ENCODE measurements around the gene WBP1L.
A peak's percentile ranks its signal among the peaks of the same experiment; 100 is the strongest.

Gene WBP1L

DNA sequence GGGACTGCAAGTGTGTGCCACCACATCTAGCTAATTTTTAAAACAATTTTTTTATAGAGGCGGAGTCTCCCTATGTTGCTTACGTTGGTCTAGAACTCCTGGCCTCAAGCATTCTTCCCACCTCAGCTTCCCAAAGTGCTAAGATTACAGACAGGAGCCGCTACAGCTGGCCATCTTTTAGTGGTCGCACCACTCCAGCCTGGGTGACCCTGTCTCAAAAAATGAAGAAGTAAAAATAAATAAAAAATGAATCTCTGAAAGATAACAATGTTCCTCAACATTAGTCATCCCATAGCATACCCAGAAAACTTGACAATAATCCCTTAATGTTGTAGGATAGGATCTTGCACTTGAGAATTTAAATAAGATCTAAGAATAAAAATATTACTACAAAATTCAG lies 18.2 kb downstream of the WBP1L start:
- DNase-seq, result no peak

GRCh38 chr10:102762401-102763015 lies 18.8 kb downstream of the WBP1L start:
- no peak for DNase-seq

DNA sequence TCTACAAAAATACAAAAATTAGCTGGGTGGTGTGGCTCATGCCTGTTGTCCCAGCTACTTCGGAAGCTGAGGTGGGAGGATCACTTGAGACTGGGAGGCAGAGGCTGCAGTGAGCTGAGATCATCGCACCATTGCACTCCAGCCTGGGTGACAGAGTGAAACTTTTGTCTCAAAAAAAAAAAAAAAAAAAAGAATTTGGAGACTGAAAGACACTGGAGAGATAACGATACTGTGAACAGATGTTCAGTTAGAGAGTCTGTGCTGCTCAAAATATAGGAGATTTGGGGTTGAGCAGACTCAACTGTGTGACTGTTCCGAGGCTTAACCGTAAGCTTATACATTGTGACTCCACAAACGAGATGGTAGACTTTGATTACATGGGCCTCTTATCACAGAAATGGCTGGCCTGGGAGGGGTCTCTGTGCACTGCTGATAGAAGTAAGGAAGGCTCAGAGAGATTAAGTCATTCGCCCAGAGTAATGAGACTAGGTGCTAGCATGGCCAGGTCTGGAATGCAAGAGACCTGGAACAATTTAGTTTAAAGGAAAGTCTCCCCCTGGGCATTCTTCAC lies 19.4 kb downstream of the WBP1L start:
- DNase-seq, result no peak

- DNase-seq, result peak; percentile 47
Observed at GRCh38 chr10:102764470-102765161, 20.9 kb downstream of the WBP1L start.

GRCh38 chr10:102765336-102765735 lies 21.6 kb downstream of the WBP1L start:
- no peak for DNase-seq

GRCh38 chr10:102767428-102768160 lies 23.8 kb downstream of the WBP1L start:
- DNase-seq, result no peak

DNA sequence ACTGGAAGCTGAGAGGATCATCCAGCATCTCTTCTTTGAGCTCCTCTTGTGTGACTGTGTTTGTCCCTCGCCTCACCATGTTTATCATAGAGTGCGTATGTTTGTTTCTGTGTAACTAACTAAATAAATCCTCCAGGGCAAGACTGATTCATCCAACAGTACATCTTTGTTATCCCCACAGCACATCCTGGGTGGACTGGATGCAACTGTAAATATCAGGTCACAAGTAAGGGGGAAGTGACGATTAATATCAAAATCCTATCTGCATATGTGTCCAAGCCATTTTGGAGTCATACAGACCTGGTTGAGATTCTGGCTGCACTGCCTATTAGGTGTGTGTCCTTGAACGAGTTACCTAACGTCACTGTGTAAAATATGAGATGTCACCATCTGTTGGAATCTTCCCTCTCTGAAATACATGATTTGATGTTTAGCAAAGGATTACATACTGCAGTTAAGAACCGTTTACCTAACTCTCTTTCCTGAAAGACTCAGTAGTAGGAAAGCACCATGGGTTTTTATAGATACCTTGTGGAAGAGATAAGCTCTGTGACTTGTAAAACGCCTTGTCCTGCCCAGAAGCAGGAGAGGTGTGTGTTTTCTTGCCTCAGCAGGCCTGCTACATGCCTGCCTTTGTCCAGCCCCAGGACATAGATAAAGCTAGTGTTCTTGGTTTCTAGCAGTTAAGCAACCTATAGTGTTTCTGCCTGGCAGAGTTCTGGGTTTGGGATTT lies 25.8 kb downstream of the WBP1L start:
- DNase-seq, result no peak

DNA sequence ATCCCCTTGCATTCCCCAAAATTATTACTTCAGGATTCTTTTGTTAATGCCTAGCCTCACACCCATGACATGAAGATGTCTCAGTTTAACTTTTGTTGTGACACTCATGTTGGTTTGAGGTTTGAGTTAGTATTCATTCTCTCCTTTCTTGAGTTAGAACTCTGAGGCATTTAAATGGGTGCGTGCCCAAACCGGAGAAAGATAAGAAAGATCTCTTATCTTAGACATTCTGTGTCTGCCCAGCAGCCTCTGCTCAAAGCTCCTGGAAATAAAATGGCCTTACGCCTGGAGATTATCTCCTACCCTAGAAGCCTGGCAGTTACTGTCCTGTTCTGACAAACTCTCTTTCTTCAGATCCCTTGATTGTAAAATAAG lies 26.3 kb downstream of the WBP1L start:
- DNase-seq, result no peak

GRCh38 chr10:102770792-102771191 lies 27.0 kb downstream of the WBP1L start:
- no peak for DNase-seq

DNA sequence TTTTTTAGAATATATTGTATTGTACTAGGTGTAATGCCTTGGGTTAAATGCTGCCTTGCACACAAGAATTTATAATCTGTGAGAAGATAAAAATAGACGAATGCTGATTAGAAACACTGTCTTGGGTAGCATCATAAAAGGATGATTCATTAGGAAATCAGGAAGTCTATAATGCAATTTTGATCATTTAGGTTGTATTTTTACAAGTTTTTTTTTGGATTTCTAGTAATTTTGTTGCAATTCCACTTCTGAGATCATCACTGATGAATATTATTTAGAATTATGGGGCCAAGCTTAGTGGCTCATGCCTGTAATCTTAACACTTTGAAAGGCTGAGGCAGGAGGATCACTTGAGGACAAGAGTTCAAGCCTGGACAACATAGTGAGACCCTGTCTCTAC lies 29.6 kb downstream of the WBP1L start:
- DNase-seq, result peak; percentile 23

DNA sequence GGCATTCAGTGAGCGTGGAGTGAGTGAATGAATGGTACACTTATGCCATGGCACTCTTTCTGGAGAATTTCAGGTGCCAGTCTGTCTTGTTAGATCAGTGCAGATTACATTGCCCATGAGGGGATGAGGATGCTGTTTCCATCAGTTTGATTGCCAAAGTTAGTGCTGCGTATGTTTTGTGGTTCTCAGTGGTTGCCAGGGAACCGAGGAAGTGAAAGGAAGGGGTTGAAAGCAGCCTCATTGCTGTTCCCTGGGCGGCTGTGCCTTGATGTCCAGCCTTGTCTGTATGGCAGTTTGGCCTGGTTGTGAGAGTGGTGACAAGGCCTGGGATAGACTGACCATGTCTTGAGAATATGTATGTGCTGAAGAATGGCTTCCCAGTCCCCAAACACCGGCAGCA lies 30.2 kb downstream of the WBP1L start:
- no peak for DNase-seq

- DNase-seq, result no peak
Observed at GRCh38 chr10:102775201-102775934, 31.6 kb downstream of the WBP1L start.

DNA sequence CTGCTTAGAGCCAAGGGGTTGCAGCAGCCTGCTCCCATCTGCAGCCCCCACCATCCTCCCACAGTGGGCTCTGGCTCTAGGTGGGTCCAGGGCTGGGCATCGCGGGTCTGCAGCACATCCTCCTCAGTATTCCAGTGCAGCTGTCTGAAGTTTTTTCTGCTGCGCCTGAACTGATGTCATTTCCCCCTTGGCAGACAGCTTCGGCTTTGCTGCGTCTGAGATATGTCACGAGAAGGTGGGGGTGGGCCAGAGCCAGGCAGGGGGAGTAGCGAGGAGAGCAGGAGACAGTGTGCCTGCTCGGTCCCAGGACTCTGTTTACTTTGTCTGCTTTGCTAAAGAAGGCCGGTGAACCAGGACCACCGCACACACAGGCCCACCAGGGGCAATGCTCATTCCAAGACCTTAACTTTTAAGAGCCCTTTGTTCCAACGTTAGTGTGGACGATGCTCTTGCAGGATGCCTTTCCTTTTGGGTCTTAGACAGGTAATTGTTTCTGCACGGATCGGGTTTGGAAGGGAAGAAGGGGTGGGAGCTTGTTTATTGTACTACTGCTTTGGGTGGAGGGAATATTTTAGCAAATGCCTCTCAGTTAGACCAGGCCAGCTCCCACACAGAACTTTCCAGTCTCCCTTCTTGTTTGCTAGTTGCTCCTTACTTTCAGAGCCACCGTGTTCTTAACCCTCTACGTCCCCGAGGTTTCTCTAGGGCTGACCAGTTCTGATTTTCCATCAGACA lies 32.4 kb downstream of the WBP1L start:
- peak; percentile 75 for DNase-seq

GRCh38 chr10:102776779-102777456 lies 33.2 kb downstream of the WBP1L start:
- DNase-seq, result peak; percentile 98

DNA sequence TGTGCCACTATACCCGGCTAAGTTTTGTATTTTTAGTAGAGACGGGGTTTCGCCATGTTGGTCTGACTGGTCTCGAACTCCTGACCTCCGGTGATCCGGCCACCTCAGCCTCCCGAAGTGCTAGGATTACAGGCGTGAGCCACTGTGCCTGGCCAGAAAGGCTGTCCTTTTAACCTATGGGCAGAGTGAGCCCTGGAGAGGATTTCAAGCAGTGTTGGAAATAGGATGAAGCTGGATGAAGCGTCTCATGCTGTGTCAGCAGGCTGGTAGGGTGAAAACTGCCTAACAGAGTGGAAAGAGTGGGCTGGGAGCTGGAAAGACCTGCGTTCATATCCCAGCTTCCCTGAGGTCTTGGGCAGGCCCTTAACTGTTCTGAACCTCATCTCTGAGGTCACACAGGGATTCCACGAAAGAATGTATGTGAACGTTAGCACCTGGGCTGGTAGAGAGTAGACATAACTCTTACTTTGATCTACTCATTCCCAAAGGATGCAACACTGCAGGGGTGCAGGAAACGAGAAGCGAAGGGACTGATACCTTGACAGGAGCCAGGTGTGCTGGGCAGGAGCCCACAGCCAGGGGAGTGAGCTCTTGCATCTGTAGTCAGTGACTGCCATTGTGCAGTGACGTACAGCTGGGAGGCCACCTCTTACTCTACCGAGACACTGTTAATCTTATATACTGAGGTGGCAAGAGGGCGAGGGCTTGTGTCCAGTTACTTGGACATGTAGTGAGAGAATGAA lies 34.1 kb downstream of the WBP1L start:
- DNase-seq, result no peak

DNA sequence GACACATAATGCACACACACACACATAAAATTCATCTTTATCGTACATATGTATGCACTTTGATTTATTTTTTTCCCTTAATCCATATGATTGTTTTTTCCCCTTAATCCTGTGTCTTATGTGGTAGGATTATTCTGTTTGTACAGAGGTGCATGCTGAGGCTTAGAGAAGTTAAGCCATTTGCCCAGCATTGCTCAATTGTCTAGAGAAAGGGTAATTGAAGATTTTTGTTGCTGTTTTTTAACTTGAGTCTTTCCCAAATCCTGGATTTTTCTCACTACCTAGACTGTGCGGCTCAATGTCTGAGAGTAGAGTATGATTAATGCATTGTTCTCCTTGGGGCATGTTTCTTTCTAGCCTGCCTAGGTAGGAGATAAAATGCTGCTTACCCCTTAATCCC lies 35.0 kb downstream of the WBP1L start:
- no peak for DNase-seq

DNA sequence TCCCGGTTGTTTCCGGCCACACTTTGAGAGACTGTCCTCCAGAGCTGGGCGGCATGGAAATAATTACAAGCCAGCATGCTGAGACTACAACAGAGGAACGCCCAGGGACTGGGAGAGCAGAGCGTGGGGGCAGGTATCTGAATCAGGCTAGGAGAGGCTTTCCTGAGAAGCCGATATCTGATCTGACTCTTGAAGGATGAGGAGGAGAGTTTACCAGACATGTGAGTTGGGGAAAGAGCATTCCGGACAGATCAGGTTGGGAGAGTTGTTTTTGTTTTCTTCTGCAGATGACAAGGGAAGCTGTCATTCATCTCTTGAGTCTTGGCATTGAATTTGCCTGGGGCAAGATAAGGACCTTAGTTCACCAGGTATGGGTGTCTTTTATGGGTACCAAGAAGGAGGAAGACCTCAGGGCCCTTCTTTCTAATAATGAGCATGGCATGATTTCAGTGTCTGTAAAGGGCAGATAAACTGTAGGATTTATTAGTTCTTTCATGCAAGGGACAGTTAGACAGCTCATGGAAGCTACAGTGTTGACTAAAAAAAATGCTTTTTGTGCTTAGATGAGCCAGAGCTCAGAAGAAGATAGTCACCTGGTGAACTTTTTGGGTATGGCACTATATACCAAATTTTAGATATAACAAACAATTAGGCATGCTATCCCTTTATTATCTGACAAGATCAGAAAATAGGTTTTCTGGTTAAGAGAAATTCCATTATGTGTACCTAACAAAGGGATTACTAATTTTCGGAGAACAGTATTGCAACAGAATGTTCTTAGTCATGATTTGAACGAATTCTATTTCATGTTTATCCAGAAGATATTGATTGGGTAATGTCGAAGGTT lies 36.2 kb downstream of the WBP1L start:
- peak; percentile 50 for DNase-seq

GRCh38 chr10:102780527-102780808 lies 36.7 kb downstream of the WBP1L start:
- DNase-seq, result no peak

DNA sequence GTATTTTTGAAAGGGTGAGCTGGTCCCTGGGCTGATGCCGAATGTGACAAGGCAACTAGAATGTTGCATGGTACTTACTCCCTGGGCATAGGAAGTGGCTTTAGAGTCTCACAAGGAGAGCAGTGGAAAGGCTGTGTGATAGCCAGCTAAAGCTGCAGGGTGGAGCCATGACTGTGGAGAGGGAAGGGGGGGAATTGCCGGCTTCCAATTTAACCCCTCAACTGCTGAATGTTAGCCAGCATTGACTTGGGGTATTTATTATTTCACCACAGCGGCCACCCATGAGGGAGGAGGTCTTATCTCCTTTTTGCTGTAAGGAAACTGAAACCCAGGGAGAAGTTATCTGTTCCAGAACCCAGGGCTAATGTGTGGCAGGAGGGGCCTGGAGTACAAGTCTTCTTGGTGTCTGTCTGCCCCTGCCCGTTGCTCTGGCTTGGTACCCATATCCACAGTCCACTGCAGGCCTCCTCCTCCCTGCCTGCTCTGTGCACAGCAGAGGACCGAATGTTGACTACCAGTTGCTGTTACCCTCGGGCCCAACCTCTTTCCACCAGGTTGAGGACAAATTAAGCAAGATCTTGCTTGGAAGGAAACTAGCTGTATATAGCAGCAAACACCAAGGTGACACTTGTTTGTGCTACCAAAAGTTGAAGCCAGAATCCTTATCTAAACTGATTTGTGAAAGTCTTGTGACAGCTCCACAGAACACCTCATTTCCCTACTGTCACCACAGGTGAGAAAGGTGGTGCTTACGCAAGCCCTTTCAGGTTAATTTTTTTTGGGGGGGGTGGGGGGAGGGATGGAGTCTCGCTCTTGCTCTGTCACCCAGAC lies 37.6 kb downstream of the WBP1L start:
- DNase-seq, result no peak

All from EL (cell line).